ENCODE data around the gene GPHN.
A peak's percentile ranks its signal among the peaks of the same experiment; 100 is the strongest.
"Not testable (repeated sequence)": the region's sequence is repeated elsewhere in the genome, so short reads cannot be mapped to it uniquely, and the experiment has no call there.

The GPHN gene

DNA sequence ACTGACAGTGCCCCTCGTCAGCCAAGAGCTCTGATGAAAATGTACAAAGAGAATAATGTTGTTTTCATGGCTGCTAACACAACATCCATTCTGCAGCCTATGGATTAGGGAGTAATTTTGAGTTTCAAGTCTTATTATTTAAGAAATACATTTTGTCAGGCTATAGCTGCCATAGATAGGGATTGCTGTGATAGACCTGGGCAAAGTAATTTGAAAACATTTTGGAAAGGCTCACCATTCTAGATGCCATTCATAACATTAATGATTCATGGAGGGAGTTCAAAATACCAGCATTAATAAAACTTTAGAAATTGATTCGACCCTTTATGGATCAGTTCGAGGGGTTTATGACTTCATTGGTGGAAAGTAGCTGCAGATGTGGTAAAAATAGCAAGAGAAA lies 149.8 kb downstream of the GPHN start:
- DNase-seq (ENCODE audit: low read depth in 2 of 2), result no peak

GRCh38 chr14:66662374-66662773 lies 154.4 kb downstream of the GPHN start:
- DNase-seq (ENCODE audit: low read depth in 2 of 2), result no peak

- no peak for DNase-seq (ENCODE audit: low read depth in 2 of 2)
Measured at GRCh38 chr14:66677780-66678179, 169.8 kb downstream of the GPHN start.

DNA sequence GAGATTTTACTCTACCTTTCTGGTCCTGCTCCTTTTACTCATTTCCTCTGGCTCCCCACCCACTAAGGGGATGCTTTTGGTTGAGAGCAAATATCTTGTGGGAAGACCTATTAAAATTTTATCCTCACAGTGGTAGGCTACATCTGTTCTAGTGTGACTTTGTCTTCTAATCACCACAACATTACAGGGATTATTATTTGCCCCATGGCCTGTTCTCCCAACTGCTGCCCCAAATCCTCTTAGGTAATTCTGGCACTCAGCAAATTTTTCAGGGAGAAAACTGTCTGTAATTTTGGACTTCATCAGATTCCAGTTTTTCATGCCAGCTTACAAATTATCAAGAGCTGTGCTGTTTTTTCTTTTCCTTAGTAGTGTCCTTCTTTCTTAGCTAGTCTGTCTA lies 172.3 kb downstream of the GPHN start:
- no peak for DNase-seq (ENCODE audit: low read depth in 2 of 2)

DNA sequence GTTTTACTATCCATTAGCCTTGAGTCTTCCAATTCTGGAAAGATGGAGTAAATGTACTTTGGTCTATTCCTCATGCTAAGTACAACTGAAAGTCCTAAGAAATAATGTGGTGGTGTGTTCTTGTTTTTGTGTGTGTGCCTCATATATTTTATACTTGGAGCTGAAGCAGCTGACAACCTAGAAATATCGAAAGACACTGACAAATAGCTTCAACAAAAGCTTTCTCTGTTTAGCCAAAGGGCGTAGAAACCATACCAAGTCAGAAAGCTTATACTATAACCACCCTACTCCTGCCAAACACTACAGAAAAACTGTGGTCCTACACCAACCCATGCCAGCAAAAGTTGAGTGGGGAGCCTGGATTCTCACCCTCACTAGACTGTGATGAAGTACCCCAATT lies 188.4 kb downstream of the GPHN start:
- no peak for DNase-seq (ENCODE audit: low read depth in 2 of 2)

GRCh38 chr14:66698503-66698902 lies 190.6 kb downstream of the GPHN start:
- DNase-seq (ENCODE audit: low read depth in 2 of 2), result no peak

DNA sequence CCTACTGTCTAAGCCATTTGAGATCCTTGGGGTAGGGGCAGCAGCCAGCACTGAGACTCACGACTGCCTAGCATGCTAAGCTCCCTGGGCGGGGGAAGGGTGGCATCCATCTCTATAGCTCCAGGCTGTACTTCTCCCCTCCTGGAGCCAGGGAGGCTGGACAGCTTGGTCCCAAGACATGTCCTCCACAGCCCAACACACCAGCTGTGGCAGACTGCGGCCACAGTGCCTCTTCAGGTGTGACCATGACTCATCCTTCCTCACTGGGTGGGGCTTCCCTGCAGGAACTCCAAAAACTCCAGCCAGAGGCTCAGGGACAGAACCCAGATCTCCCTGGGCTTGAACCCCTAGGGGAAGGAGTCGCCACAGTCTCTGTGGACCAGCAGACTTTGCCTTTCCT lies 193.9 kb downstream of the GPHN start:
- no peak for DNase-seq (ENCODE audit: low read depth in 2 of 2)

DNA sequence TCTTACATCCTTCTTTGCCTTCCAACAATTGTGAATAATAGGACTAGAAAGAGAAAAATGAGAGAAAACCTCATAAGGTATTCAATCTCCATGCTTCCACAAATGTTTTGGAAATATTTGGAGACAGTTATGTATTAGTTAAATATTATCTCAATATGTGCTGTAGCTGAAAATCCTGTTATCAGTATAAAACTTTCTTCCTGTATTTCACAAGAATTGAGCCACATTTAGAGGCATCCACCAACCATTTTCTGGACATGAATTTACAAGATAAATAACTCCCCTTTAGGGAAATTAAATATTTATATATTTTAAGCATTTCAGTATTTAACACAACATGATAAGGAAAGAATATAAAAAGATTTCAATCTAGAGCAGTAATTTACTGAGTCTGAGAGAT lies 200.3 kb downstream of the GPHN start:
- no peak for DNase-seq (ENCODE audit: low read depth in 2 of 2)

- DNase-seq (ENCODE audit: low read depth in 2 of 2), result no peak
Measured at GRCh38 chr14:66709291-66709690, 201.3 kb downstream of the GPHN start.

DNA sequence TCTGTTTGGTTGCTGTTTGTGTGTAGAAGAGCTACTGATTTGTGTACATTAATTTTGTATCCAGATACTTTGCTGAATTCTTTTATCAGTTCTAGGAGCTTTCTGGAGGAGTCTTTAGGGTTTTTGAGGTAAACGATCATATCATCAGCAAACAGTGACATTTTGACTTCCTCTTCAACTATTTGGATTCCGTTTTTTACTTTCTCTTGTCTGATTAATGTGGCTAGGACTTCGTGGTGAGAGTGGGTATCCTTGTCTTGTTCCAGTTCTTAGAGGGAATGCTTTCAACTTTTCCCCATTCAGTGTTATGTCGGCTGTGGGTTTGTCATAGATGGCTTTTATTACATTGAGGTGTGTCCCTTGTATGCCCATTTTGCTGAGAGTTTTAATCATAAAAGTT lies 206.3 kb downstream of the GPHN start:
- DNase-seq (ENCODE audit: low read depth in 2 of 2), result not testable (repeated sequence)

GRCh38 chr14:66715313-66715712 lies 207.4 kb downstream of the GPHN start:
- not testable (repeated sequence) for DNase-seq (ENCODE audit: low read depth in 2 of 2)

- no peak for DNase-seq (ENCODE audit: low read depth in 2 of 2)
Measured at GRCh38 chr14:66716227-66716626, 208.3 kb downstream of the GPHN start.

GRCh38 chr14:66717561-66718140 lies 209.7 kb downstream of the GPHN start:
- DNase-seq (ENCODE audit: low read depth in 2 of 2), result no peak

- no peak for DNase-seq (ENCODE audit: low read depth in 2 of 2)
Measured at GRCh38 chr14:66724996-66725395, 217.0 kb downstream of the GPHN start.

DNA sequence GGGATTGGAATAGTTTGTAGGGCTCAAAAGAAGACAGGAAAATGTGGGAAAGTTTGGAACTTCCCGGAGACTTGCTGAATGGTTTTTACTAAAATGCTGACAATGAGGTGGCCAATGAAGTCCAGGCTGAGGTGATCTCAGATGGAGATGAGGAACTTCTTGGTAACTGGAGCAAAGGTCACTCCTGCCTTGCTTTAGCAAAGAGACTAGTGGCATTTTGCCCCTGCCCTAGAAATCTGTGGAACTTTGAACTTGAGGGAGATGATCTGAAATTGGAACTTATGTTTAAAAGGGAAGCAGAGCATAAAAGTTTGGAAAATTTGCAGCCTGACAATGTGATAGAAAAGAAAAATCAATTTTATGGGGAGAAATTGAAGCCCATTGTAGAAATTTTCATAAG lies 223.4 kb downstream of the GPHN start:
- not testable (repeated sequence) for DNase-seq (ENCODE audit: low read depth in 2 of 2)

- no peak for DNase-seq (ENCODE audit: low read depth in 2 of 2)
Measured at GRCh38 chr14:66735853-66736252, 227.9 kb downstream of the GPHN start.

GRCh38 chr14:66739826-66740225 lies 231.9 kb downstream of the GPHN start:
- DNase-seq (ENCODE audit: low read depth in 2 of 2), result no peak

DNA sequence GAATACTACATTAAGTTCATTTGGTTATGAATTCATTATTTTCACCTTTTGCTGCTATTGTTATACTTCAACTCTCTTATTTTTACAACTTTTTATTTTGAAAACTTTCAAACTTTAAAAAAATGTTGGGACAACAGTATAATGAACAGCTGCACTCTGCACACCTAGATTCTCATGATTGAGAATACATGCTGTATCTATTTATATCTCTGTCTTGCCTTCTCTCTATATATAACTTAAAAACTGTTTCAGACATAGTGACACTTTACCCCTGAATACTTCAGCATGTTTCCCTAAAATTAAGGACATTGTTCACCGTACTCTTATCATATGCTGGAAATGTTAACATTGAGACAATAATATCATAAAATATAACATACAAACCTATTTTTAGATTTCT lies 237.1 kb downstream of the GPHN start:
- DNase-seq (ENCODE audit: low read depth in 2 of 2), result no peak

DNA sequence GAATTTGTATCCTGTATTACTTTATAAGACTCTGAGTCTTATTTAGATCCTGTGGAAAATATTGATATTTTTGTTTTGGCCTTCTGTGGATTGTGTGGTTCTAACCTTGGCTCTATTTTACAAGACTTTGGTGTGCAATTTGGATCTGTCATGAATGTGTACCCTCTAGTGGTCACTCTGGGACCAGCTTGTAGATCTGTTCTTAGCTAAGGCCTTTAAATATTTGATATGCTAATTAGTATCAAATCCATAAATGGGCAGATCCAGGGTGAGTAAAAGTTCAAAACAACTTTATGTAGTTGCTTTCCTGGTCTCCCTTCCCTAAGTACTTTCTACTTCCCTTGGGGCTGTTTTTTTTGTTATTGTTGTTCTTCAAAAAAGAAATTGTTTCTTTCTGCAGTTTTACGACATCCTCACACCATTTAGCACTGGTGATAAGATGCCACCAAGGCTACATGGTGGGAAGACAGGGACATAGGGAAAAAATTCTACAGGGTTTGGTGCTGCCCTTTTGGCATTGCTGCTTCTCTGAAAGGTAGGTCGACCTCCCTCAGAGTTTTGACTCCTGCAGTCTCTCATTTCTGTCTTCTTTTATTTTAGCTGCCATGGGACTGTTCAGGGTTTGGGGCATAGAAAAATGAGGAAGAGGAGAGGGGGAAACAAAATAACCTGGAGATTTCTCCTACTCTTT lies 238.5 kb downstream of the GPHN start:
- peak in 1 of 2 experiments; percentile 0 for DNase-seq (ENCODE audit: low read depth in 2 of 2)

DNA sequence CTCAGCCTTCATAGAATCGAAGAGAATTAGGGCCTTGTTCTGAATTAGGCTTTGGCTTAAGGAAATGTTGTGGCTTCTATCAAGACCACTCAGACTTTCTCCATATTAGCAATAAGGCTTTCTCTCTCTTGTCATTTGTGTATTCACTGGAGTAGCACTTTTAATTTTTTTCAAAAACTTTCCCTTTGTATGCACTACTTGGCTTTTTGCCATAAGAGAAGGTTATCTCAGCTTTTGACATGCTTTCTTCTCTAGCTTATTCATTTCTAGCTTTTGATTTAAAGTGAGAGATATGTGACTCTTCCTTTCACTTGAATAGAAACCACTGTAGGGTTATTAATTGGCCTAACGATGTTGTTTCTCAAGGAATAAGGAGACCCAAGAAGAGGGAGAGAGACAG lies 244.2 kb downstream of the GPHN start:
- no peak for DNase-seq (ENCODE audit: low read depth in 2 of 2)

DNA sequence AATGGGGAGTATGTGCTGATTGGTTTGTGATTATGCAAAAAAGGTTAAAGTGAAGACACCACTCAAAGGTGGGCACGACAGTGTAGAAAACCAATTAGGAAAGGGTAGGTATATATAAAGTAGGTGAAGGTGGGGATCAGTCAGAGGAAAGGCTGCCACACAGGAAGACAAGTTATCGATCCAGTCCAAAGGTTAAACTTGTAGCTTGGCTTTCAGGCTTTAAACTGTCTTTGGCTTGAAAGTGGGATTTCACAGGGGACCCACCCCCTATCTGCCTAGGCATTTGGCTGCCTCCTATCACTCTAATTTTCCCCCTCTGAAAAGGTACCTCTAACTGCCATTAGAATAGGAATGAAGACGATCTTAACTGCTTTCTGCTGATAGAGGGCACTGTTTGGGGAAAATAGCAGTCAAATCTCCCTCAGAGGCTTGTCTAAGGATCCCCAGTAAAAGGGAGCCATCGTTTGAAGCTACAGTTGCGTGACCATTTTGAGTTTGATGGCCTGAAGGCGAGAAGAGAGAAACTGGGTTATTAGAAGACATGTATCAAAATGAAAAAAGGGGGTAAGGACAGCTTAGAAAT lies 250.2 kb downstream of the GPHN start:
- DNase-seq (ENCODE audit: low read depth in 2 of 2), result no peak

DNA sequence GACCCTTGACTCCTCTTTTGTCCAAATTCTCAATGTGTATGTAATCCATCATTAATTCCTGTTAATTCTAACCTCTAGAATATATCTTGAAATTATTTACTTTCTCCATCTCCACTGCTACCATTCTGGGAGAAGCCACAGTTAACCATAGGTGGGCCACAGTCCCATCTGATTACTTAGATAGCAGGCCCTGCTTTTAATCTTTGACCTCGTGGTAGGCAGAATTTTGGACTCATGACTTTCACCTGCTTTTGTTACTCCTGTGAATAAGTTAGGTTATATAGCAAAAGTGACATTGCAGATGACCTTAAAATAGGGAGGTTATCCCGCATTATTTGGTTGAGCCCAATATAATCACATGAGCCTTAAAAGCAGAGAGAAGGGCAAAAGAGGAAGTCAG lies 264.2 kb downstream of the GPHN start:
- no peak for DNase-seq (ENCODE audit: low read depth in 2 of 2)

- no peak for DNase-seq (ENCODE audit: low read depth in 2 of 2)
Measured at GRCh38 chr14:66782853-66783252, 274.9 kb downstream of the GPHN start.

GRCh38 chr14:66790101-66790500 lies 282.2 kb downstream of the GPHN start:
- DNase-seq (ENCODE audit: low read depth in 2 of 2), result no peak
